Measurements from ENCODE around the gene ELK1.

- TF ChIP-seq CTCF (IDR thresholded peaks at IDR 0.05) (no peak), EP300 (IDR thresholded peaks at IDR 0.05) (no peak), POLR2A (IDR thresholded peaks at IDR 0.05; ENCODE audit: low read depth) (no peak)
Measured at GRCh38 chrX:47651043-47651905, 911 bp upstream of the ELK1 start.

All from esophagus muscularis mucosa (tissue), 4 donors.